ENCODE results near the gene TP53TG3E.
"Not testable (repeated sequence)": the region's sequence is repeated elsewhere in the genome, so short reads cannot be mapped to it uniquely, and the experiment has no call there.

DNA sequence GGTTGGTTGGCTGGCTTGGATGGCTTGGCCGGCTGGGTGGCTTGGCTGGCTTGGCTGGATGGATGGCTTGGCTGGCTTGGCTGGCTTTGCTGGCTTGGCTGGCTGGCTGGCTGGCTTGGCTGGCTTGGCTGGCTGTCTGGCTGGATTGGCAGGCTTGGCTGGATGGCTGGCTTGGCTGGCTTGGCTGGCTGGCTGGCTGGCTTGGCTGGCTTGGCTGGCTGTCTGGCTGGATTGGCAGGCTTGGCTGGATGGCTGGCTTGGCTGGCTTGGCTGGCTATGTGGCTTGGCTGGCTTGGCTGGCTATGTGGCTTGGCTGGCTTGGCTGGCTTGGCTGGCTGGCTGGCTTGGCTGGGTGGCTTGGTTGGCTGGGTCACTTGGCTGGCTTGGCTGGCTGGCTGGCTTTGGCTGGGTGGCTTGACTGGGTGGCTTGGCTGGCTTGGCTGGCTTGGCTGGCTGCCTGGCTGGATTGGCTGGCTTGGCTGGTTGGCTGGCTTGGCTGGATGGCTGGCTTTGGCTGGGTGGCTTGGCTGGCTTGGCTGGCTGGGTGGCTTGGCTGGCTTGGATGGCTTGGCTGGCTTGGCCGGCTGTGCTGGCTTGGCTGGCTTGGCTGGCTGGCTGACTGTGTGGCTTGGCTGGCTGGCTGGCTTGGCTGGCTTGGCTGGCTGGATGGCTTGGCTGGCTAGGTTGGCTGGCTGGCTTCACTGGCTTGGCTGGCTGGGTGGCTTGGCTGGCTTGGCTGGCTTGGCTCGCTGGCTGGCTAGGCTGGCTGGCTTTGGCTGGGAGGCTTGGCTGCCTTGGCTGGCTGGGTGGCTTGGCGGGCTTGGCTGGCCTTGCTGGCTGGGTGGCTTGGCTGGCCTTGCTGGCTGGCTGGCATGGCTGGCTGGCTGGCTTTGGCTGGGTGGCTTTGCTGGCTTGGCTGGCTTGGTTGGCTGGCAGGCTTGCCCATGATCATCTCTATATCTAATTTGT, 35.3 kb downstream of the TP53TG3E start:
- TF ChIP-seq EZH2 (IDR thresholded peaks at IDR 0.05; ENCODE audit: borderline replicate concordance, low read length): not testable (repeated sequence)
- TF ChIP-seq, protein P1, sequence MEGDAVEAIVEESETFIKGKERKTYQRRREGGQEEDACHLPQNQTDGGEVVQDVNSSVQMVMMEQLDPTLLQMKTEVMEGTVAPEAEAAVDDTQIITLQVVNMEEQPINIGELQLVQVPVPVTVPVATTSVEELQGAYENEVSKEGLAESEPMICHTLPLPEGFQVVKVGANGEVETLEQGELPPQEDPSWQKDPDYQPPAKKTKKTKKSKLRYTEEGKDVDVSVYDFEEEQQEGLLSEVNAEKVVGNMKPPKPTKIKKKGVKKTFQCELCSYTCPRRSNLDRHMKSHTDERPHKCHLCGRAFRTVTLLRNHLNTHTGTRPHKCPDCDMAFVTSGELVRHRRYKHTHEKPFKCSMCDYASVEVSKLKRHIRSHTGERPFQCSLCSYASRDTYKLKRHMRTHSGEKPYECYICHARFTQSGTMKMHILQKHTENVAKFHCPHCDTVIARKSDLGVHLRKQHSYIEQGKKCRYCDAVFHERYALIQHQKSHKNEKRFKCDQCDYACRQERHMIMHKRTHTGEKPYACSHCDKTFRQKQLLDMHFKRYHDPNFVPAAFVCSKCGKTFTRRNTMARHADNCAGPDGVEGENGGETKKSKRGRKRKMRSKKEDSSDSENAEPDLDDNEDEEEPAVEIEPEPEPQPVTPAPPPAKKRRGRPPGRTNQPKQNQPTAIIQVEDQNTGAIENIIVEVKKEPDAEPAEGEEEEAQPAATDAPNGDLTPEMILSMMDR (conservative IDR thresholded peaks at IDR 0.05 in 1 of 2, IDR thresholded peaks at IDR 0.05 in 1 of 2; ENCODE audit: extremely low read depth in 1 of 2, insufficient read depth in 1 of 2, low read depth in 1 of 2, low read length in 2 of 2): not testable (repeated sequence)

Measured in mammary epithelial cell (primary cell).